SU-DHL-6 (cell line): Measurements from ENCODE around the gene CDKAL1.

ENCODE experiments used
- EZH2phosphoT487 ChIP-seq: fragments of 200-600 bp; sonication (generic), shearing (Covaris generic); conservative IDR thresholded peaks from 2 replicates; pipeline ENCODE4 v1.6.1; 2018; ENCODE audit warnings: mild to moderate bottlenecking, antibody characterized with exemption, low read length, moderate library complexity, mixed read lengths
- TF ChIP-seq, protein P1 (sequence below): fragments of 200-600 bp; sonication (generic); IDR thresholded peaks from one replicate; pipeline ENCODE4 v1.5.1; 2017; ENCODE audit warnings: antibody characterized with exemption, mild to moderate bottlenecking, low read length, moderate library complexity; ENCODE audit not compliant: insufficient read depth, poor library complexity, severe bottlenecking

DNA sequence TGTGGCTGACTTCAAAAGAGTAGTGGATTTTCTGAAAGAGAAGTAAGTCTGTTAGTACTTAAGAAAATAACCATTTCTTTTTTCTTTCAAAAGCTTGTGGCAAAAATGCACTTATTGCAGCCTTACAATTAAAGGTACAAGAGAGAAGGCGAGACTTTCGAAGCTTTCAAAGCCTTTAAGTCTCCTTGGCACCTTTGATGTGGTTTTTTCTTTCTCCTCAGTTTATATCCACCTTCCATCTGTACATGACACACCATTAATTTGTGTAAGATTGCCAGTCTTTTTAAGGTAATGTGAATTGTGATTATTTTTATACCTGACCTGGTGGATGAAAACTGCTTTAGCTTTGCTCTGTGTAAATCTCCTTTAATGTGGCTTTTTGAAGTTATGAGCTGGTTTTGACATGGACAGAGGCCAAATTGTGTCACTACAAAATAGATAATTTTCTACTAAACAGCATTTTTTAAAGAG lies 466.1 kb downstream of the CDKAL1 start:
- TF ChIP-seq, protein P1, sequence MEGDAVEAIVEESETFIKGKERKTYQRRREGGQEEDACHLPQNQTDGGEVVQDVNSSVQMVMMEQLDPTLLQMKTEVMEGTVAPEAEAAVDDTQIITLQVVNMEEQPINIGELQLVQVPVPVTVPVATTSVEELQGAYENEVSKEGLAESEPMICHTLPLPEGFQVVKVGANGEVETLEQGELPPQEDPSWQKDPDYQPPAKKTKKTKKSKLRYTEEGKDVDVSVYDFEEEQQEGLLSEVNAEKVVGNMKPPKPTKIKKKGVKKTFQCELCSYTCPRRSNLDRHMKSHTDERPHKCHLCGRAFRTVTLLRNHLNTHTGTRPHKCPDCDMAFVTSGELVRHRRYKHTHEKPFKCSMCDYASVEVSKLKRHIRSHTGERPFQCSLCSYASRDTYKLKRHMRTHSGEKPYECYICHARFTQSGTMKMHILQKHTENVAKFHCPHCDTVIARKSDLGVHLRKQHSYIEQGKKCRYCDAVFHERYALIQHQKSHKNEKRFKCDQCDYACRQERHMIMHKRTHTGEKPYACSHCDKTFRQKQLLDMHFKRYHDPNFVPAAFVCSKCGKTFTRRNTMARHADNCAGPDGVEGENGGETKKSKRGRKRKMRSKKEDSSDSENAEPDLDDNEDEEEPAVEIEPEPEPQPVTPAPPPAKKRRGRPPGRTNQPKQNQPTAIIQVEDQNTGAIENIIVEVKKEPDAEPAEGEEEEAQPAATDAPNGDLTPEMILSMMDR: no peak
- TF ChIP-seq EZH2phosphoT487: no peak
